Activated CD4-positive, CD25-positive, alpha-beta regulatory T cell treated with anti-CD3 and anti-CD28 coated beads, Interleukin-2, amount 50 U/mL, for 16 hours (primary cell): ENCODE data around the gene VSTM4.

Experiments
- DNase-seq: peaks from one replicate; pipeline ENCODE4 v3.0.0-alpha.2; 2020; ENCODE audit warnings: low read depth, low spot score

The VSTM4 gene

DNA sequence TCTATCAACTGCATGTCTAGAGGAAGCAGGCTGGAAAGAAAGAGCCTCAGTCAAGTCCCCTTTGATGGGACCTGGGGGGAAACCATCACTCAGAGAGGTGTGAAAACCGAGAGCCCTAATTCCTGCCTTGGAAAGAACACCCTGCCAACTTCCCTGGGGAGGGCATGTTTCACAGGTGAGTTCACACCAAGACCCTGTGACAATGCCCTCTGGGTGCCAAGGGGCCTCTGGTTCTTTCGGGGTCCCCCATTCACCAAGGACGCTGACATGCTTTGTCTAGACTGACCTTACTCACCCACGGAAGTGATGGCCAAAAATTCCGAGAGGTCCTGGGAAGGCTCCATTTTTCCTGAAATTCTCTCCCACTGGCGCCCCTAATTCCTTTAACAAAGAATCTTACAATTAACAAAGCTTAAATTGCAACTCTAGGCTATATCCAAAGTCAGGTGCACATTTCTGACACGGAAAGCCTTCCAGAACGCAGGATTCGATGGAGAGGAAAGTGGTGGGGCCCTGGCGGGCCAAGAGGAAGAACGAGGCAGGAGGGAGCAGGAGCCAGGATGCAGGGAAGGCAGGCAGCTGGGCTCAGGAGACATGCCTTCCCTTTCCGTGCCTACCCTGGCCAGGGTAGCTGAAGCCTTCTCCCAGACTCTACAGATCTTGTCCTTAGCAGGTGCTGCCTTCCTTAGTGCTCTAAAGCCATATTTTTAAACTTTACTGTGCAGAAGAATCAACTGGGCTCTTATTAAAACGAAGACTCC lies 23.7 kb downstream of the VSTM4 start:
- DNase-seq = no peak

DNA sequence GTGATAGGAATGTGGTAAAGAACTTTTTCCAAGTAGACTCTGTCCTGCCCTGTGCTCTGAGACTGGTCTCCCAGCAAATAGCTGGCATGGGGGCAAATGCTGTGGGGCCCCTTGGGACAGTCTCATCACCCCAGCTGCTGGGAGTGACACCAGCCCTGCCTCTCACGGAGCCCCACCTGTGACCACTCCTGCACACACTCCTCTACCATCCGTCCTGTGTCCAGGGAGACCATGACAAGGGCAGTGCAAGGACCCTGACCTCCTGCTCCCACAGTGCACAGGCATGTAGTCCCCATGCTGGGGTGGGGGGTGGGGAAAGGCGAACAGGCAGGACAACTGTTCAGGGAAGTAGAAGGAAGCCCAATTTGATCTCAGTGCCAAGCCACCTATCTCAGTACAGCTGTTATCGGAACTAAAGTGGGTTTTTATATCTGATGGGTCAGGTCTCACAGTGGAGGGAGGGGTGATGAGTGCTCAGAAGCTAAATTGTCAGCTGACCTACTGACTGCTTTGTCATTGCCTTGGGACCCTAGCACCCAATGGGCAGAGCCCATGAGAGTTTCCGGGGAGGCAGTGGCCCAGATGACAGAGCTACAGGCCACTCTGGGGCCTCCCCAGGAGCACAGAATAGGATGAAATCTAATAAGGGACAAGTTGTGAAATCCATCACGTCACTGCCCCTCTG lies 24.5 kb downstream of the VSTM4 start:
- DNase-seq = no peak

DNA sequence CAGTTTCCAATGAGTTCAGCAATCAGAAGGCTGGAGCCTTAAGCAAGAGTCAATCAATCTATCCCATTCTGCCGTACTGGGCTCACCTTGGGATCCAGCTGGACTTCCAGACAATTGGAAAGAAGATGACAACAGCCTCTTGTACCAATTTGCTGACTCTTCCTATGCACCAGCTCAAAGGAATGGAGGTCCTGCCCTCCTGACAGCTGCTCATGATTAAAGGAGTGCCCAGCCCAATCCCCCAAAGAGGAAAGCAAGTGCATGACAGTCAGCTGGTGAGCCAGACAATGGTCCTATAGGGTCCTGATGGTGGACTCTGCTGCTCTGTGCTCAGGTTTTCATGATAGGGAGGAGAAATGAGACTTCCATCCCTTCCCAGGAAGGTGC lies 25.1 kb downstream of the VSTM4 start:
- no peak for DNase-seq

DNA sequence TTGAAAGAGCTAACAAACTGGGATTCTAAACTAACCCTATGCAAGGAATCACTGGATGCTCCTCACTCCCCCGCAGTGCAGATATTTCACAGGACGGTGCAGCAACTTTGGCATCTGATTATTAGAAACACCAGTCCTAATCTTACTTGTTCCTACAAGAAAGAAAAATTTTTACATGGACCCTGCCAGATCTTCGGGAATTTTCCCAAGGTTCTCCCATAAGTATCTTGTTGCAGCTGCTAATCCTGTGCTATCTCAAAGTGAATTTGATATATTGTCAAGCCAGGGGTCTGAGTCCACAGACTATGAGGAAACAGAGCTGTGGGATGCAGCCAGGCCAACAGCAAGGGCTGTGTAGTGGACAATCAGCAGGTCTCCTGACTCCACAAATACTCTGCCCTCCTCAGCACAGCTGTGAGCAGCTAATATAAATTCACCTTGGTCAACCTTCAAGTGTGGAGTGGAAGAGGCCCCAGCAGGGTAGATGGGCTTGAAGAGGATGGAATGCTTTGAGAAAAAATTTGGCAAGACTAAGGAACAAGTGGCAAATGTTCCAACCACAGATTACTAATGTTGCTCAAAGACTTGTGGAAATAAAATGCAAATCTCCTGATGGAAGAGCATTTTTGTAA lies 25.6 kb downstream of the VSTM4 start:
- DNase-seq = no peak

DNA sequence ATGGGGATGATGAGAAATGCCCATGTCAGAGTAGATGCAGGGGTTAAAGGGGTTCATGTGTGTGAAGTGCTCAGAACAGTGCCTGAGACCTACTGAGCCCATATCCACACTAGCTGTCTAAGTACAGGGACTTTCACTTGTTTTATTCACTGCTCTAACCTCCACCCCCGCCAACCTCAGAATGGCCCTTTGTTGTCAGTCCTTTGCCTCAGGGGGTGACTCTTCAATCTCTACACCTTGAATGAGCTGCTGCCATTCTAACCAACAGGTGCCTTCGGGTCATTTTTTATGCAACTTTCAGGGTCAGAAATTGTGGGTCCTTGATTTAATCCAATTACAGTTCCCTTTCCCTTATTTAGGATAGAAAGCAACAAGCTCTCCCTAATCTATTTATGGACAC lies 26.2 kb downstream of the VSTM4 start:
- DNase-seq = no peak

DNA sequence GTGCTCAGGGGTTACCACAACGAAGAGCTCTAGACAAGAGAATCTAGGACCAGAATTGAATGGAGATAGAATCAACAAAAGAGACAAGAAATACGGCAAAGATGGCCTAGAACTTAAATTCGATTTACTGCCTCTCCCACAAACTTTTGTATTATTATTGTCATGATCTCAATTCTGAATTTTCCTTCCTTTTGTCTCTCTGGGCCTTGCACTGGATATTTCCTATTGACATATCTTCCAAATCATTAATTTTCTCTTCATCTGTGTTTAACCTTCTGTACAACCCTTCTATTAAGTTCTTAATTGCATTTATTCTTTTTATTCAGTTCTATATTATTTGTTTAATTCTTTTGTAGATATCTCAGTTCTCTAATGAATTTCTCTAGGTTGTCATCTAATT lies 28.4 kb downstream of the VSTM4 start:
- no peak for DNase-seq

DNA sequence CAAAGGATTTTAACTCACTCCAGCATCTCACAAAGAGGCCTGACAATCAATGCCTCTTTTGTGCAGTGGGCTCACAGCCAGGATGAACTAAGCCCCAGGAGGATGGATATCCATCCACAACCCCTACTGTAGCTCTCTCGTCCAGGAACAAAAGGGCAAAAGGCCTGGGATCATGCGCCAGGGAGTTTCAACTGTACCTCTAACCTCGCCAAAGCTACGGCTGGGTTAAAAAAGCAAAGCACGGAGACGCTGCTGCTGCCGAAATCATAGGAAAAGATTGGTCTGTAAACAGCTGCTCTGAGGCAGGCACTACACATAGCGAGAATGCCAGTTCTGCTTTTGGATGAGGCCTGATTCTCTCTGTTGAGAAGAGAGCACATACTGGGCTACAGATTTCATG lies 32.1 kb downstream of the VSTM4 start:
- no peak for DNase-seq

DNA sequence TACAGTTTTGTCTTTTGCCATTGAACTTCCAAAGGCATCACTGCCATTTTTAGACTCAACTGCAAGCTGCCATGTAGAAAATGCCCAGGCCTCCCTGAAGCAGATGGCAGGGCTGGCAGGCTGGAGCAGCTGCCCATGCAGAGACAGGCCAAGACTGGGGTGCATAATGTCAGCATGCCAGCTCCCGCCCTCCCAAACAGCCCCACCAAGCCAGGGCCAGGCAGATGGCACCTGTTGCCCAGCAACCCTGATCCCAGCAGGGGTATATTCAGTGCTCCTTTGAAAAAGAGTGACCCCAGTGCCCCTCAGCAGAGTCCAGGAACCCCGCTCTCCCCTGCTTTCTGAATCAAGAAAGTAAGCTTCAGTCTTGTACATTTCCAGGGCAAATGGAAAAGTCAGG lies 32.6 kb downstream of the VSTM4 start:
- DNase-seq = no peak

DNA sequence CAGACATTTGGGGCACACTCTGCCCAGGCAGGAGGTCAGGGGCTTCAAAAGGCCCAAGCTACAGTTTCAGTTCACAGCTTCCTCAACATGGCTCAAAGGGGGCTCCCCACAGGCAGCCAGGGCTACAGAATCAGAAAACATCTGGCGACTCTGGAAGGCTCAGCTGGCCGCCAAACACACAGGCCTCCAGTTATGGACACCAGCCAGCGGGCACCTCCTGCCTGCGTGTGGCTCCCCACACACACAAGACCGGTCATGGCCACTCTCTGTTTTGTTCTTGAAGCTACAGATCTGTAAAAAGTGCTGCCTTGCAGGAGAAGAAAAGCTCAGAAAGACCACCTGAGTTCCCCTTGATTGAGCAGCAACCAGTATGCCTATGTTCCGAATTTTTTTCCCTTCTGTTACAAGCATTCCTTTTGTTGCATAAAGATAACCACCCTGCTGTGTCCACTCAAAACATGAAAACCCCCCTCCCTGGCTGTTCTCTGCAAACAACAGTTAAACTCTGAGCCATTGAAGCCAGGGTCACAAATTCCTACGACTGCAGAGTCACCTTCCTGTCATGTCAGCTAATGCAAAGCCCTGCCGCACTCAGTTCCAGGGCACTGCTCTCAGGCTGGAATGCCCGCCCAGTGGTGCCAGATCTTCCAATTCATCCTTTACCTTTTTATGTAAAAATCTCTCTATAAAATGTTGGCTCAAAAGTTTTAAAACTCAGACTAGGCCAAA lies 33.6 kb downstream of the VSTM4 start:
- no peak for DNase-seq

DNA sequence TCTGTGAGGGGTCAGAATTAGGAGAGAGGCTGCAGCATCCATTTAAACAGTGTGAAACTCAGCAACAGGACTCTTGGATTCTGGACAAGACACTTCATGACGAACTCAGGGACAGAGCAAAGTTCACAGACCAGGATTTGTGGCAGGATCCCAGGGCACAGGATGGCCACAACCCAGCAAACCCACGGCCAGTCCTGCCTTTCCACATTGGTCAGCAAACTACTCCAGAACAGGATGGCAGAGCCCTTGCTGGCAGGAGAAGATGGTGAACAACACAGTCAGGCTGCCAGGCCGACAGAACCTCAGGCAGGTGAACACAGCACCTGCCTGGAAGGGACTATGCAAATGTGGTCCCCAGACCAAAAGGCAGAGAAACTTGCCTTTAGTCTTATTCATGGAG lies 34.4 kb downstream of the VSTM4 start:
- no peak for DNase-seq

DNA sequence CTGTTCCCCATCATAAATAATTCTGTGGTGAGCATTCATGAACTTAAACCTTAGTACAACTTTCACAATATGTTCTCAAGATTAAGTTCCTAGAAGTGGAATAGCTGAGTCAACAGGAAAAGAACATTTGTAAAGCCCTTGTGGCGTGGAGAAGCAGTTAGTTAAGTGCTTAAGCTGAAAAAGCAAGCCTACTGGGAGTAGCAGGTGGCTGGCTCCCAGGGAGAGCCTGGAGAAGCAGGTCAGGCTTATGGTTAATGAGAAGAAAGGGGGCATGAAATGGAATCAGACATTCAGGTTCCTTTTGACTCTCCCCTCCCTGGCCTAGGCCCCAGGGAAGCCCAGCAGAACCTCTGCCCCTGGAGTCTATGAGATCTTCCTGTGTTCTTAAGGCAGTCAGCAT lies 35.3 kb downstream of the VSTM4 start:
- DNase-seq = no peak

DNA sequence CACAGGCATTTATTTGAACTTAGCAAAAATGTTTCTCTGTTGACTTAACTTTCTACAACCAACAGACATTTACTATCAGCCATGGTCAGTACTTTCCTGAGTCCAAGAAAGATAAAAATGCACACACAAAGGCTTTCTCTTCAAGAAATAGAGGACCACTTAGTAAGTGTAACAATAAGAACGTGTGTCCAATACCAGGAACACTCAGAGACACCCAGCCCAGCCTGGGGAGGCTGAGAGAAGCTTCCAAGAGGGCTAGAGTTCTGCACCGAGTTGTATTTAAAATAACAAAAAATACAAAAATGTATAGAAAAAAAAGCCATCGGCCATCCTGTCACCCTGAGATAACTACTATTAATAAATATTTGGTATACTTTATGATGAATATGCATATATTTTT lies 35.8 kb downstream of the VSTM4 start:
- DNase-seq = no peak

DNA sequence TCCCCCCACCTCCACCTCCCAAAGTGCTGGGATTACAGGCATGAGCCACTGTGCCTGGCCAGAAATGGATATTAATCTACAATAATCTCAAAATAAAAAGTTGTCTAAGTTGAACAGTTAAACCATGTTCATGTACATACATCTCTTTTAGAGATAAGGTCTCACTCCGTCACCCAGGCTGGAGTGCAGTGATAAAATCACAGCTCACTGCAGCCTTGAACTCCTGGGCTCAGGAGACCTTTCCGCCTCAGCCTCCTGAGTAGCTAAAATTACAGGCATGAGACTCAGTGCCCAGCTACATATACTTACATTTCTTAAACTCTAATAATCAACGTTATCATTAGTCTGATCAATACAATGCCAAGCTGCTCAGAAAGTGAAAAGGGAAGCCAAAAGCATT lies 36.2 kb downstream of the VSTM4 start:
- no peak for DNase-seq

DNA sequence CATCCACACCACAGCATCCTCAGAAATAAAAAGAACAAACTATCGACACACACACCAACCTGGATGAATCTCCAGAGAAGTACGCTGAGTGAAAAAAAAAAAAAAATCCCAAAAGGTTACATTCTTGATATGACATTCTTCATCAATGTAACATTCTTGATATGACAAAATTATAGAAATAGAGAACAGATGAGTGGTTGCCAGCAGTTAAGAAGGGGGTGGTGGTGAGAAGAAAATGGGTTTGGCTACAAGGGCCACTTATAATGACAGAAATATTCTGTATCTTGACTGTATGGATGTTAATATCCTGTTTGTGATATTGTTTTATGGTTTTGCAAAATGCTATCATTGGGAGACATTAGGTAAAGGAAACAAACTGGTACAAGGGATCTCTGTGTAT lies 36.9 kb downstream of the VSTM4 start:
- no peak for DNase-seq

DNA sequence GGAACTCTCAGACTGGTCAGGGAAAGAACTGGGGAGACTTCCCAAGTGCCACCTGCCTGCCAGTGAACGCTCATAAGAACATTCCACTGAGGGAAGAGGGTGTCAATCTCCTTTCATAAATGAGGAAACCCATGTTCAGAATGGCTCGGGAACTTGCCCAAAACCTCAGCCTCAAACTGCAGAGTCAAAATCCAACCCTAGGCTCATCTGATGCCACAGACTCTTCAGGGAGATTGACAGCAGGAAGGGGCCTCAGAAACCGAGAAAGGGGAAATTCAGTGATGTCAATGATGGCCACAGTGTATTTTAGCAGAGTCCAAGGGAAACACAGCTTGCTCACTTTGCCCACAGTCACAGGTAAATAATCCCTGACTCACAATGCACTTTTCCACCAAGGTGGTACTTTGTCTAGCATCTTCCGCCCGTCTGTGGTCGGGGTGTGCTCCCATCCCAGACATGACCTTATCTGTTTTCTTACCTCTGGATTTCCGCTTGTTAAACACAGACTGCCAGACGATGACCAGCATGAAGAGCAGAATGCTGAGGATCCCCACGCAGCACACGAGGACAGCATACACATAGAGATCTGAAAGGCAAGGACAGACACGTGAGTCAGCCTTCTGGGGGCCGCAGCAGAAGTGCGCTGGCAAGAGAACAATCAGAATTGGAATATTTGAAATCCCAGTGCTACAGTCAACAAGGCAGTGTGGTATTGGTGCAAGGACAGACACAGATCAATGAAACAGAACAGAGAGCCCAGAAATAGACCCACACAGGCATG lies 38.4 kb downstream of the VSTM4 start:
- no peak for DNase-seq

DNA sequence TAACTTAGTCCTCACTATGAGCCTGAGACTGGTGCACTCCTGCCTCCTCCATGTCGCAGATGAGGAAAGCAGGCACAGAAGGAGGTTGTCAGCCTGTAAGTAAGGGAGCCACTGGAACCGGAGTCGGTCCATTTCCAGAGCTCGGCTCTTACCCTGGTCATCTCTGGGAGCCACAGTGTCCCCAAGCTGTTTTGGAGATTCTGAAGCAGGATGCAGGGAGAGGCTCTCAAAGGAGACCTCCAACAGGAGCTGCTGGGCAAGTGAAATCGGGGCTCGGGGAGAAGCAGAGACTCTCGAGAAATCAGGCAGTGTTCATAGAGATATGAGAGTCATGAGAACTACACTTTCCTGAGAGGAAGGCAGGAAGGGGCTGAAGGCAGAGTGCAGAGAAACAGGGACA lies 39.0 kb downstream of the VSTM4 start:
- DNase-seq = no peak

DNA sequence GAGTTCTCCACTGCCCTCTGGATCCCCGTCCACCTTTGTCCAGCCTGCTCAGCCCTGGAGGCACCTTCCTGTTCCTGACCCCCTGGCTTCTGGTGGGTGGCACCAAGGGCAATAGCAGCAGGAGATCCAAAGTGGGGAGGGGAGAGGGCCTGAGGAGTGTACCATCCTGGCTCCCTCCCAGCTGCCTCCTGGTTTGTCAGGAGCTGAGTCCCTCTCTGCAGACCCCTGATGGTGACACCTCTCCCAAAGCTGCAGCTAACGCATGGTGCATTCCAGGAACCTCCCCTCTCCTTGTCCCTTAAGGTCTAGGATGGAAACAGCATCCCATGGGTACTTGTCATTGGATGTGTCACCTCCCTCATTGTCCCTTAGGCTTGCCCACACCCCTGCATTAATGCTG lies 39.6 kb downstream of the VSTM4 start:
- no peak for DNase-seq

DNA sequence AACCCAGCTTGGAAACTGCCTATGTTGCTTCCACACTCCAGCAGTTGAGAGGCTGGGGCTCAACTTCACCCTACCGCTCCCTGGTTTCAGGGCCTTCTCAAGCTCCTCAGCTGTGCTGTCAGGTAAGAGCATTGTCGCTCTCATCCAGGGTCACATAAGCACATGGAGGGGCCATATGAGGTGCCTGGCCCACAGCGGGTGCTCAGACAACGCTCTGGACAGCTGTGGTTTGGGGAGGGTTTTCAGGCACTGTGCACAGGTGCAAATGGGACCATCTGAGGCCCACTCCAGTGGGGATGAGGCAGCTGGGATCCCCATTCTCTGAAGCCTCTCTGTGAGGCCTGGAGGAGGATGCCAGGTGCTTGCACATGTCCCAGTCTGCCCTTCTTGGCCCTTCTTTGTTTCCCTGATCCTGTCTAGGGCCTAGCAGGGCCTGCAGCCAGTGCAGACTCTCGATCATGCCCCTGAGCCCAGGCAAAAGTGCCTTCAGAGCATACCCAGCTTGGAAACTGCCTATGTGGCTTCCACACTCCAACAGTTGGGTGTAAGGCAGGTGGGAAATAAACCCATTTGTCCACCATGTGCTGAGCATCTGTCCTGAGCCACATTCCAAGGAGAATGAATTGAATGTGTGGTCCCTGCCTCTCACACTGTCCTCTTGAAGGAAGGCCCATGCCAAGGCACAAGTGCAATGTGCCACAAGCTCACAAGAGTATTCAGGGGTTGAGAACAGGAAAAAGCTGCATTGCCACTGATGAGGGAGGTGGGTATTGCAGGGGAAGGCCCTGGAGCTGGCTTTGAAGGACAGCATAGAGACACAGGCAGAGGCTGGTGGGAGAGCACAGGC lies 40.3 kb downstream of the VSTM4 start:
- DNase-seq = no peak

DNA sequence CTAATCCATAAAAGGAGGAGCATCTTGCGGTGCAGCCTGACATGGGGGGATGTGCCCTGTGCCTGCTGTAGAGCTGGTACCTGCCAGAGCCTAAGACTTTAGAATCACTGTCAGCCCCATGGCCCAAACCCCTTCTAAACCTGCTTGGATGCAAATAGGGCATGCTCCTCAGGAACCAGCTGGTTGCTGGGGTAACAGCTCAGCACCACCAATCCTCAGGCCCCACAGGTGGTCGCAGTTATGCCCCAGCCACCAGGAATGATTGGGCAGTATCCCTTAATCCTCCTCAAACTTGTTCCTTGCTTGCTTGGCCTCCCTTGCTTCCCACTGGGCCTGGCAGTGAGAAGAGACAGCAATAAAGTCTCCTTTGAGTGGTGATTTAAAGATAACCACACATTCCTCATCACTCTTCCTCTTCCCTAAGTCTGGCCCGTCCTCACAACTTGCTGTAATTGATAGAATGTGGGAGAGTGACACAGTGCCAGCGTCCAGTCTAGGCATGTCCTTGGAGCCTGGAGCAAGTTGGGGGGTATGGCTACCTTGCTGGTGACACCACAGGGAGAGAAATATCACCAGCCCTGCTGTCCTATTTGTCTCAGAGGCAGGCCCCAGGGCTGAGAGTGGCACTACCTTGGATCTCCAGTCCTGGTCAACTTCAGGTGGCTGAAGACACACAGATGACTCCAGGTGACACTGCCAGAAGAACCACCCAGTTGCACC lies 43.0 kb downstream of the VSTM4 start:
- DNase-seq = no peak

DNA sequence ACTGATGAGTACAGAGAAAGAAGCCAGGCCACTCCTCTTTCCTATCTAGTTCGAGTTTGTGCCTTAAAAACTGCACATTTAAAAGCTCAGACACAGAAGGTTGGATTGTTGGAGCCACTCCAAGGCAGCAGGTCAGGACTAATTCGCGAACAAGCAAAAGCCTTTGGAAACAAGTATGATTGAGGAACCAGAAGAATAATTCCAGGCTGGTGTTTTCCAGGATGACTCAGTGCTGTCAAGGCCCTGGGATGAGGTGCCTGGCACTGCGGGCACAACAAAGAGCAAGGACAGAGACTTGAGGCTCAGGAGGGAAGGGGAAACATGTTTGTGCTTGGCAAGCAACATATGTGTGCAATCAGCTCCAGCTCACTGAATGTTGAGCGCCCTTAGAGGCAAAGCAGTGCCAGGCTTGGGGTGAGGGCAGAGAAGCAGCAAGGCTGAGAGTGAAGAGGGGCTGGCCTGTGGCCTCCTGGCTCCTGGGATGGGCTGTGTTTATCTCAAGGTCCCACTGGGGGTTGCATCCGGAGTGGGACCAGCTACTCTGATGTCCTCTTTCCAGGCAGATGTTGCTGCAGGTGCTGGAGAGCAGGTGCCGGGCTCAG lies 44.1 kb downstream of the VSTM4 start:
- no peak for DNase-seq
